K562 (cell line): ENCODE measurements around the gene HOXC11. TPM values are rescaled to one million over a fixed set of nuclear protein-coding genes. Genes with fewer than 3 reads are reported as not detected.

ENCODE experiments used
- FOXK2 ChIP-seq, 2 experiments: fragments of 450-650 bp; IDR thresholded peaks in 1 of 2; conservative IDR thresholded peaks in 1 of 2; 2 replicates each; pipeline ENCODE4 v1.6.1; 2016; ENCODE audit warnings: low read depth in 2 of 2, mild to moderate bottlenecking in 1 of 2
- FOXM1 ChIP-seq, 2 experiments: fragments of 450-650 bp in 1 of 2; sonication (generic) in 1 of 2; formaldehyde crosslinking in 1 of 2; IDR thresholded peaks; 2 replicates each; pipeline versions ENCODE4 v1.6.1 to v1.9.0; 2017 to 2022; ENCODE audit warnings: low read depth in 2 of 2, mild to moderate bottlenecking in 2 of 2, missing genetic modification reagents in 1 of 2, moderate library complexity in 1 of 2
- KAT8 ChIP-seq: fragments of 450-650 bp; IDR thresholded peaks from 2 replicates; pipeline ENCODE4 v1.6.1; 2016; ENCODE audit warnings: low read depth, mild to moderate bottlenecking
- KDM1A ChIP-seq, 2 experiments: fragments of 450-650 bp; IDR thresholded peaks; 2 replicates each; pipeline ENCODE4 v1.6.1; 2016; ENCODE audit warnings: mild to moderate bottlenecking in 2 of 2
- LEF1 ChIP-seq: fragments of 450-650 bp; IDR thresholded peaks from 2 replicates; pipeline ENCODE4 v1.6.1; 2016; ENCODE audit warnings: mild to moderate bottlenecking
- MIER1 ChIP-seq: fragments of 450-650 bp; IDR thresholded peaks from 2 replicates; pipeline ENCODE4 v1.6.1; 2016; ENCODE audit warnings: antibody characterized with exemption, mild to moderate bottlenecking, low read depth
- MTA3 ChIP-seq: fragments of 450-650 bp; formaldehyde crosslinking; IDR thresholded peaks from 2 replicates; pipeline ENCODE4 v1.6.1; 2017; ENCODE audit warnings: mild to moderate bottlenecking, borderline replicate concordance
- POLR2H ChIP-seq: IDR thresholded peaks from 2 replicates; pipeline ENCODE4 v1.6.1; 2016; ENCODE audit warnings: missing genetic modification characterization, low read depth, mild to moderate bottlenecking, control low read depth, missing compliant biosample characterization, moderate library complexity
- RAD51 ChIP-seq: fragments of 450-650 bp; IDR thresholded peaks from 2 replicates; pipeline ENCODE4 v1.7.1; 2016; ENCODE audit warnings: low read depth, mild to moderate bottlenecking, borderline replicate concordance
- SP2 ChIP-seq: IDR thresholded peaks from 2 replicates; pipeline ENCODE4 v1.6.1; 2011; ENCODE audit warnings: mild to moderate bottlenecking, low read depth, low read length, moderate library complexity; ENCODE audit not compliant: poor library complexity, severe bottlenecking; ENCODE audit errors: extremely low read depth
- SPI1 ChIP-seq: IDR thresholded peaks from 2 replicates; pipeline ENCODE4 v1.6.1; 2011; ENCODE audit warnings: low read depth, low read length, control low read depth, borderline replicate concordance
- STAT5A ChIP-seq: IDR thresholded peaks from 2 replicates; pipeline ENCODE4 v1.6.1; 2012; ENCODE audit warnings: low read length, inconsistent platforms, borderline replicate concordance
- VEZF1 ChIP-seq: fragments of 200-800 bp; sonication (Bioruptor generic); IDR thresholded peaks from 2 replicates; pipeline ENCODE4 v1.6.1; 2017; ENCODE audit warnings: missing genetic modification characterization, missing compliant biosample characterization
- ZC3H11A ChIP-seq: IDR thresholded peaks from 2 replicates; pipeline ENCODE4 v1.6.1; 2012; ENCODE audit warnings: low read depth, low read length, improper control_type of control experiment
- ZNF143 ChIP-seq: sonication (generic); formaldehyde crosslinking; IDR thresholded peaks from 2 replicates; pipeline ENCODE4 v1.9.0; 2022; ENCODE audit warnings: mild to moderate bottlenecking, missing genetic modification reagents
- polyA plus RNA-seq, 8 experiments: library from polyadenylated mRNA; depleted of rRNA in 4 of 8; stranded (reverse) in 5 of 8; unstranded in 3 of 8; fragments of >200 nt; fragmentation: Nextera tagmentation in 2 of 8; fragmentation: Illumina TruSeq in 1 of 8; extraction: Ambion mirVana in 2 of 8; extraction: Trizol in 1 of 8; gene quantifications; 2 replicates each; pipeline versions ENCODE4 v1.2.1 to v1.2.3, GENCODE V29; 2011 to 2014; ENCODE audit warnings: inconsistent platforms in 1 of 8, missing spikeins in 1 of 8
- total RNA-seq, 7 experiments: library from RNA; depleted of rRNA in 6 of 7; stranded (reverse); fragments of >200 nt in 6 of 7; fragmentation: Illumina TruSeq in 2 of 7; extraction: Trizol in 2 of 7; gene quantifications; 2 replicates each; pipeline versions ENCODE4 v1.2.1 to v1.2.3, GENCODE V29; 2011 to 2021; ENCODE audit warnings: low replicate concordance in 1 of 7
- TF ChIP-seq, protein P1 (sequence below): fragments of 450-650 bp; formaldehyde crosslinking; IDR thresholded peaks from 2 replicates; pipeline ENCODE4 v1.4.0; 2020; ENCODE audit warnings: mild to moderate bottlenecking, moderate library complexity
- TF ChIP-seq, protein P2 (sequence below): fragments of 250-450 bp; sonication (Bioruptor Pico); IDR thresholded peaks from 2 replicates; pipeline ENCODE4 v1.5.0; 2022; ENCODE audit warnings: mild to moderate bottlenecking
- TF ChIP-seq, protein P3 (sequence below): sonication (generic); formaldehyde crosslinking; IDR thresholded peaks from 2 replicates; pipeline ENCODE4 v1.8.0; 2023; ENCODE audit warnings: mild to moderate bottlenecking, missing genetic modification reagents
- TF ChIP-seq, protein P4 (sequence below), 2 experiments: IDR thresholded peaks; 2 replicates each; pipeline ENCODE4 v1.6.1; 2011; ENCODE audit warnings: borderline replicate concordance in 1 of 2, control low read depth in 1 of 2, low read depth in 1 of 2, low read length in 1 of 2, mild to moderate bottlenecking in 1 of 2, mixed read lengths in 1 of 2, moderate library complexity in 1 of 2; ENCODE audit not compliant: insufficient read depth in 1 of 2, insufficient read length in 1 of 2, poor library complexity in 1 of 2, severe bottlenecking in 1 of 2; ENCODE audit errors: extremely low read depth in 1 of 2

Gene HOXC11
- total and polyA plus RNA-seq, 9 of the 15 experiments (the other 6 are each of a cell fraction or from before 2014, with no cell fraction given): not detected

DNA sequence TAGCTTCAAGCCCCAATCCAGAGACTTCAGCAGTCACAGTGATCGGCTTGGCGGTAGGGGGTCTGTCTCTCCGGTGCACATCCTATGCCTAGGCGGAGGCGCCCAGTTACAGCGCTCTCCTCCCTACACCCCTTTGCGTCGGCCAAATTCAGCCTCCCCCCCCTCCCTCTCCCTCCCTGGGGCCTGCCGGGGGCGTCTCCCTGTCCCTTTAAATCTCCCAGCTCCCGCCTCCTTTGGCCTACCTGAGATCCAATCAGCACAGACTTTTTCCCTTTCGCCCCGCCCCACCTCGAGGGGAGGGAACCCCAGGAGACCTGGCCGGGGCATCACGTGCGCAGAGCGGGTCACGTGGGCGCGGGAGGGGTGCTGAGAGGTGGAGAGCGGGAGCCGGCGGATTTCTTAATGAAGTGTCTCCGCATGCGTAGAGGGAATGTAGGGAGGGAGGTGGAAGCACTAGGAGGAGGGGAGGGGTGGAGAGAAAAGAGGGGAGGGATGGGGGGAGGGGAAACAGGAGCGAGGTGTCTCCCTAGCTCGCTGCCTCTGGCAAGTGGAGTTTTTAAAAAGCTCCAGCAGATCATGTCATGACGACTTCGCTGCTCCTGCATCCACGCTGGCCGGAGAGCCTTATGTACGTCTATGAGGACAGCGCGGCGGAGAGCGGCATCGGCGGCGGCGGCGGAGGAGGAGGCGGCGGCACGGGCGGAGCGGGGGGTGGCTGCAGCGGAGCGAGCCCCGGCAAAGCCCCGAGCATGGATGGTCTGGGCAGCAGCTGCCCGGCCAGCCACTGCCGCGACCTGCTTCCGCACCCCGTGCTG lies 34.4 kb upstream of the HOXC11 start, which contains the start of gene HOXC13 (continued):
- TF ChIP-seq, protein P1, sequence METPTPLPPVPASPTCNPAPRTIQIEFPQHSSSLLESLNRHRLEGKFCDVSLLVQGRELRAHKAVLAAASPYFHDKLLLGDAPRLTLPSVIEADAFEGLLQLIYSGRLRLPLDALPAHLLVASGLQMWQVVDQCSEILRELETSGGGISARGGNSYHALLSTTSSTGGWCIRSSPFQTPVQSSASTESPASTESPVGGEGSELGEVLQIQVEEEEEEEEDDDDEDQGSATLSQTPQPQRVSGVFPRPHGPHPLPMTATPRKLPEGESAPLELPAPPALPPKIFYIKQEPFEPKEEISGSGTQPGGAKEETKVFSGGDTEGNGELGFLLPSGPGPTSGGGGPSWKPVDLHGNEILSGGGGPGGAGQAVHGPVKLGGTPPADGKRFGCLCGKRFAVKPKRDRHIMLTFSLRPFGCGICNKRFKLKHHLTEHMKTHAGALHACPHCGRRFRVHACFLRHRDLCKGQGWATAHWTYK: no peak
- TF ChIP-seq ZC3H11A (no peak), MIER1 (no peak), VEZF1 (CRISPR knock-in tag) (peak; percentile 84), RAD51 (peak; percentile 100), STAT5A (no peak), KDM1A (IDR thresholded peaks at IDR 0.05) (peak in 1 of 2 experiments; percentile 70; a peak in 1 of 4 replicates), LEF1 (peak; percentile 57; the same call in 1 of the 2 replicates), MTA3 (no peak), ZNF143 (CRISPR knock-in tag) (no peak), FOXM1 (IDR thresholded peaks at IDR 0.05; ENCODE audit: low read depth) (peak; percentile 40; the same call in 1 of the 2 replicates), FOXM1 (CRISPR knock-in tag; IDR thresholded peaks at IDR 0.05; ENCODE audit: low read depth) (no peak), KAT8 (no peak), FOXK2 (conservative IDR thresholded peaks at IDR 0.05 in 1 of 2, IDR thresholded peaks at IDR 0.05 in 1 of 2; ENCODE audit: low read depth in 2 of 2) (peak in 1 of 2 experiments; percentile 49; a peak in 1 of 4 replicates), SP2 (no peak), SPI1 (0 out of 2 replicates have a peak, but pooled peaks have one; percentile 29), POLR2H (no peak)
- TF ChIP-seq, protein P2, sequence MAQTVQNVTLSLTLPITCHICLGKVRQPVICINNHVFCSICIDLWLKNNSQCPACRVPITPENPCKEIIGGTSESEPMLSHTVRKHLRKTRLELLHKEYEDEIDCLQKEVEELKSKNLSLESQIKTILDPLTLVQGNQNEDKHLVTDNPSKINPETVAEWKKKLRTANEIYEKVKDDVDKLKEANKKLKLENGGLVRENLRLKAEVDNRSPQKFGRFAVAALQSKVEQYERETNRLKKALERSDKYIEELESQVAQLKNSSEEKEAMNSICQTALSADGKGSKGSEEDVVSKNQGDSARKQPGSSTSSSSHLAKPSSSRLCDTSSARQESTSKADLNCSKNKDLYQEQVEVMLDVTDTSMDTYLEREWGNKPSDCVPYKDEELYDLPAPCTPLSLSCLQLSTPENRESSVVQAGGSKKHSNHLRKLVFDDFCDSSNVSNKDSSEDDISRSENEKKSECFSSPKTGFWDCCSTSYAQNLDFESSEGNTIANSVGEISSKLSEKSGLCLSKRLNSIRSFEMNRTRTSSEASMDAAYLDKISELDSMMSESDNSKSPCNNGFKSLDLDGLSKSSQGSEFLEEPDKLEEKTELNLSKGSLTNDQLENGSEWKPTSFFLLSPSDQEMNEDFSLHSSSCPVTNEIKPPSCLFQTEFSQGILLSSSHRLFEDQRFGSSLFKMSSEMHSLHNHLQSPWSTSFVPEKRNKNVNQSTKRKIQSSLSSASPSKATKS: no peak
- TF ChIP-seq, protein P3, sequence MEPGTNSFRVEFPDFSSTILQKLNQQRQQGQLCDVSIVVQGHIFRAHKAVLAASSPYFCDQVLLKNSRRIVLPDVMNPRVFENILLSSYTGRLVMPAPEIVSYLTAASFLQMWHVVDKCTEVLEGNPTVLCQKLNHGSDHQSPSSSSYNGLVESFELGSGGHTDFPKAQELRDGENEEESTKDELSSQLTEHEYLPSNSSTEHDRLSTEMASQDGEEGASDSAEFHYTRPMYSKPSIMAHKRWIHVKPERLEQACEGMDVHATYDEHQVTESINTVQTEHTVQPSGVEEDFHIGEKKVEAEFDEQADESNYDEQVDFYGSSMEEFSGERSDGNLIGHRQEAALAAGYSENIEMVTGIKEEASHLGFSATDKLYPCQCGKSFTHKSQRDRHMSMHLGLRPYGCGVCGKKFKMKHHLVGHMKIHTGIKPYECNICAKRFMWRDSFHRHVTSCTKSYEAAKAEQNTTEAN (CRISPR knock-in tag): no peak
- TF ChIP-seq, protein P4, sequence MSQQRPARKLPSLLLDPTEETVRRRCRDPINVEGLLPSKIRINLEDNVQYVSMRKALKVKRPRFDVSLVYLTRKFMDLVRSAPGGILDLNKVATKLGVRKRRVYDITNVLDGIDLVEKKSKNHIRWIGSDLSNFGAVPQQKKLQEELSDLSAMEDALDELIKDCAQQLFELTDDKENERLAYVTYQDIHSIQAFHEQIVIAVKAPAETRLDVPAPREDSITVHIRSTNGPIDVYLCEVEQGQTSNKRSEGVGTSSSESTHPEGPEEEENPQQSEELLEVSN (IDR thresholded peaks at IDR 0.05; ENCODE audit: borderline replicate concordance in 1 of 2, extremely low read depth in 1 of 2, insufficient read depth in 1 of 2, insufficient read length in 1 of 2, low read depth in 1 of 2, low read length in 1 of 2, poor library complexity in 1 of 2, severe bottlenecking in 1 of 2): peak; percentile 85 to 97
